ENCODE data around the gene BBLN.
A peak's percentile ranks its signal among the peaks of the same experiment; 100 is the strongest.

BBLN gene

DNA sequence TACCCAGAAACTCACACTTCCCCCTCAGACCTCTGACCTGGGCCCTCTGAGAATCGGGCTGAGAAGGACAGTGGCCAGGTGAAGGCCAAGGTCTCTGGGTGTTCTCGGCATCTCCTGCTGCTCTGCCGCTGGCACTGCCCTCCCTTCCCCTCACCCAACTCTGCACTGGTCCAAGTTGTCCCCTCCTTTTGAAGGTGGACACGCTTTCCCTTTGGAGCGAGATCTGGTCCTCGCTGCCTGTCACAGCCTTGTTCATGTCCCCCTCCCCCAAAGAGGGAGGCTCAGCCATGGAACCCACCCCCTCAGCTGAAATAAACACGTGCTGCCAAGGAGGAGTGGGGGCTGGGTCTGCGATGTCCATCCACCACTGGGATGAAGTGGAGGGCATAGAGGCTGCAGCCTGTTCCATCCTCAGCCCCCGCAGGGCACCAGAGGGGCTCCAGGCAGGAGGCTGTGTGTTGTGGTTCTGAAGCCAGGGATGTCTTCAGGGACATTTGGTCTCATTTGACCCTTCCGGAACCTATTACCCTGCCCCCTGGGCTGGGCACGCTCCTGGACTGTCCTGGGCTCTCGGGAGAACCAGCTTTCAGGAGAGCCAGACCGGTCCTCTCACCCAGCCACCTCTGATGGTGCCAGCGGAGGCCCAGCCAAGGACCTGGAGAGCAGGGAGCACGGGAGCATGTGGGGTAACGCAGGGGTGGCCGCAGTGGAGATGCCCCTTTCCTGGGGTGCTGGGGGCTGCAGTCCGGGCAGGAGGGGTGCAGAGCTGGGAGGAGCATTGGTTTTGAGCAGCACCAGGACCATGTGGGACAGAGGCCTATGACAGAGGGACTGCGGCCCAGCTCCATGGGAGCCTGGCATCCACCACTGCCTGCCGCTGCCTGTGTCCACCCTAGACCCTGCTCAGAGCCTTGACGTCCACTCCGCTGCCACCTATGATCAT, 15.6 kb upstream of the BBLN start:
- DNase-seq = no peak

DNA sequence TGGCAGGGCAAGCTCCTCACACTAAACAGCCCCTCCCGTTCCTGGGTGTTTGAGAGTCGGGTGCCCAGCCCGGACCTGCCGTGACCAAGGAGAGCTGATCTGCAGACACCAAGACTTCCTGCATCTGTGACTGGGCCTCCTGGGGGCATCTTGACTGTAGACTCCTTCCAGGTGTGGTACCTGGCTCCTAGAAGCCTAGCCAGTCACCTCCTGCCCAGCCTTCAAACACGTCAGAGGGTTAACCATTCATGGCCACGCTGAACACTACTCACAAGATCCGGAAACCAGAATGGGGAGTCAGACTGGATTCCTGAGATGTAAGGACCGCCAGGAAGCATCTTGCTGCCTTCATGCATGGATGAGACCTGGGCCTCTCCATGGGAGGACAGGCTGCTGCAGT, 14.5 kb upstream of the BBLN start:
- no peak for DNase-seq

DNA sequence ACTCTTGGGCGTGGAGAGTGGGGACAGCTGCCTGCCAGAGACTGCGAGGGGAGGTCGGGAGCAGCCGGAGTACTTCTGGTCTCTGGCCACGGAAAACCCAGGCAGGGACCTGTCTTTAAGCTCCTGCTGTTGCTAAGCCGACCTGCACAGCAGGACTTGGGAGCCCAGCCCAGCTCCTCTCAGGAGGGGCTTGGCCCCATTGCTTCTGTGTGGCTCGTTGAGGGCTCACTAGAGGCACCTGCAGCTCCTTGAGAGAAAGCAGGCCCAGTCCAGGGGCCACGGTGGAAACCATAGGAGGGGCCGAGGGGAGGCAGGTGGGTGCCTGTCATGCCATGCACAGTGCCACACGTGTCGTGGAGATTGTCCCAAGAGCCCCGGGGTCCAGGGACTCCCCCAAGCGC, 14.1 kb upstream of the BBLN start:
- DNase-seq = no peak

DNA sequence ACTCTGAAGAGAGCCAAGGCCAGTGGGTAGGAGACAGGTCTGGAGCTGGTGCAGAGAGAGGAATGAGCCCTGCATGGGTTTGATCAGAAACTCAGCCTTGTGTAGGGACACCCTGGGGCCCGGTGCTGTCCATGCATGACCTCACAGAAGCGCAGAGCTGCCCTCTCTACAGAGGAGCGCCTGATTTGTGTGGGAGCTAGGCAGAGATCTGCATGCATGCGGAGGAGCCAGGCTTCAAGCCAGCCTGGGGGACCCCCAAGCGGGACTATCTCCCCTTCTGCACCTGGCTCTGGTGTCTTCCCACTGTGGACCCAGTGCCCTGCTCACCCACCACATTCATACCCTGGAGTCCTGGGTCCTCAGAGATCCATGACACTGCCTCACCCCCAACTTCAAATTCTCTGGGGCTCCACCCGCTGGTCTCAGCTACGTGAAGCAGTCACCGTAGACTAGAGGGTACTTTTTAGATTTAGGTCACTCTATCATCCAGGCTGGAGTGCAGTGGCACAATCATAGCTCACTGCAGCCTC, 13.4 kb upstream of the BBLN start:
- DNase-seq = no peak

DNA sequence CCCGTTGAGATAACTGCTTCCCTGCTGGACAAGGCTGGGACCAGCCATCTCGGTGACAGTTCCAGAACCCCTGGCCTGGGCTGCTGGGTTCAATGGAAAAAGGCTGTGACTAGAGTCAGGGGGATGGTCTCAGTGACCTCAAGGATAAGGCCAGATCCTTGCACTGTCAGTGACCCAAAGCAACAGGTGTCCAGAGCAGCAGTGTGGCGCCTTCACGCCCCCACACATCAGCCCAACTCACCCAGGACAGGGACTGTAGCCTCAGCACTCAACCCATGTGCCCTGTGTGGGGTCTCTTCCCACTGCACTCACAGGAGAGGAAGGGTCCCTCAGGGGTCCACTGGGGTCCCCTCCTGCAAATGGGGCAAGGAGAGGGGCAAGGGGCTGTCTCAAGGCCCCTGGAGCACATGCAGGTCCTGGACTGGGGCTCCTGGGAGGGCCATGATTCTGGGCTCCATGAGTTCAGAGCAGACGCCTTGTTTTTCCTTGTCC, 11.5 kb upstream of the BBLN start:
- no peak for DNase-seq

DNA sequence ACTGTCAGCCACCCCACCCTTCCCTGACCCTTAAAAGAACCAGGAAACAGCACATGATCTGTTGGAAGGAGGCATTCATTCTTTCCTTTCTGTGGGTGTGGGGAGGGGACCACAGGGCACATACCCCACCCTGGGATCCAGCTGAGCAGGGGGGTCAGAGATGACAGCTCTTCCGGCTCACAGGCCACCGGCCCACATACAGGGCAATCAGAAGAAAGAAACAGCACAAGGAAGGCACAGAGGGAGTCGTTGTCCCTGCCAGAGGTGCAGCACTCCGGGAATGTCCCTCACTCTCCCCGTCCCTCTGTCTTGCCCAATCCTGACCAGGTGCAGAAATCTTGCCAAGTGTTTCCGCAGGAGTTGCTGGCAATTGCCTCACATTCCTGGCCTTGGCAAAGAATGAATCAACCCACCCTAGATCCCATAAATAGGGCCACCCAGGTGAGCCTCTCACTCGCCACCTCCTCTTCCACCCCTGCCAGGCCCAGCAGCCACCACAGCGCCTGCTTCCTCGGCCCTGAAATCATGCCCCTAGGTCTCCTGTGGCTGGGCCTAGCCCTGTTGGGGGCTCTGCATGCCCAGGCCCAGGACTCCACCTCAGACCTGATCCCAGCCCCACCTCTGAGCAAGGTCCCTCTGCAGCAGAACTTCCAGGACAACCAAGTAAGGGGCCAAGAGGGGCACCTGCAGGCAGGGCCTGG, 10.9 kb upstream of the BBLN start, which contains the start of gene LCN2:
Gene LCN2 (plus strand): TSS at position 453 of the 701 bp plus-strand sequence. CDS start 73 bp downstream, at position 526.
- DNase-seq = no peak

DNA sequence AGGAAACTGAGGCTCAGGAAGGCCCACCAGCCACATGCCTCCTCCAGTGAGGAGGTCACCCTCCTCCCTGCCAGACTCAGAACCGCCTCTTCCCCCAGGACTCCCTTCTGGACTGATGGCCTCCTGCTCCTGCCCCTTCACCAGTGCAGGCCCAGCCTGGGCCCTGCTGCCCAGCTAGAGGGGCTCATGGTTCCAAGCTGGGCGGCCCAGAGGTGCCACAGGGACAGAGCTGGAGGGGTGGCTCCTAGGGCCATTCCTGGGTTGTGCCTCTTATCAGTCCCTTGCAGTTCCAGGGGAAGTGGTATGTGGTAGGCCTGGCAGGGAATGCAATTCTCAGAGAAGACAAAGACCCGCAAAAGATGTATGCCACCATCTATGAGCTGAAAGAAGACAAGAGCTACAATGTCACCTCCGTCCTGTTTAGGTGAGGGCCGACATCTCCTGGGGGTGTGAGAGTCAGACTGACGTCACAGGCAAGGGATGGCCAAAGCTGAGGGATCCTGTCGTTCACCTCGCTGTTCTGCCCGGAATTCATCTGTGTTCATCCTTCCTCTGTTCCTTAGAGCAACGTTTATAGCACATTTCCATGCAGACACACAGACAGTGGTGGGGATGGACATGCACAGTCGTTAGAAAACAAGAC, 10.0 kb upstream of the BBLN start:
- no peak for DNase-seq

DNA sequence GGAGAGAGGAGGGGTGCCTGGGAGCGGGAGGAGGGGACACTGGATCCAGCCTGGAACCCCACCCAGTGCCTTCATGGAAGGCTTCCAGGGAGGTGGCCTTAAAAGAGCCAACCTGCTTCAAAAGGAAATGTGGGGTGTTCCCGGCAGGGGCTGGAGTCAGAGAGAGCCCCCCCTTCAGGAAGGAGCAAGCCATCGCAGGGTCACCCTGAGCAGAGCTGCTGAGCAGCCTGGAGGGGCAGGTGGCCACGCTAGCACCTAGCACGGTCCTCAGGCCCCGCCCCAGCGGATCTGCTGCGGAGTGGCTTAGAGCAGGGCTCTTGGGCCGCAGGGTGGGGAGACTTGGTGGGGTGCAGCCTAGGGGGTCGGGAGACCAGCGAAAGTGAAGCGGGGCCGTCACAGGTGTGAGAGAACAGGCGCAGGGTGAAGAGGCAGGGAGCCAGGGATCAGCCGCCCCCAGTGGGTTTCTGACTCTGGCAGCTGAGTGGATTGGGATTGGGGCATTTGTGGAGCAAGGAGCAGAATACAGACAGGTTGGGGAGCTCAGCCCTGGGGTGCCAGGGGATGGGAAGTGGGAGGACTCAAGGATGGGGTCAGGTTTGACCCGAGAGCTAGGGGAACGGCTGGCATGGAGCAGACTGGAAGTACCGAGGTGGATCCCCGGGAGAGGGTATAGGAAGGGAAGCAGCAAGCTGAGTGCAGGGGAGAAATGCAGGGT, 9.3 kb upstream of the BBLN start:
- no peak for DNase-seq

DNA sequence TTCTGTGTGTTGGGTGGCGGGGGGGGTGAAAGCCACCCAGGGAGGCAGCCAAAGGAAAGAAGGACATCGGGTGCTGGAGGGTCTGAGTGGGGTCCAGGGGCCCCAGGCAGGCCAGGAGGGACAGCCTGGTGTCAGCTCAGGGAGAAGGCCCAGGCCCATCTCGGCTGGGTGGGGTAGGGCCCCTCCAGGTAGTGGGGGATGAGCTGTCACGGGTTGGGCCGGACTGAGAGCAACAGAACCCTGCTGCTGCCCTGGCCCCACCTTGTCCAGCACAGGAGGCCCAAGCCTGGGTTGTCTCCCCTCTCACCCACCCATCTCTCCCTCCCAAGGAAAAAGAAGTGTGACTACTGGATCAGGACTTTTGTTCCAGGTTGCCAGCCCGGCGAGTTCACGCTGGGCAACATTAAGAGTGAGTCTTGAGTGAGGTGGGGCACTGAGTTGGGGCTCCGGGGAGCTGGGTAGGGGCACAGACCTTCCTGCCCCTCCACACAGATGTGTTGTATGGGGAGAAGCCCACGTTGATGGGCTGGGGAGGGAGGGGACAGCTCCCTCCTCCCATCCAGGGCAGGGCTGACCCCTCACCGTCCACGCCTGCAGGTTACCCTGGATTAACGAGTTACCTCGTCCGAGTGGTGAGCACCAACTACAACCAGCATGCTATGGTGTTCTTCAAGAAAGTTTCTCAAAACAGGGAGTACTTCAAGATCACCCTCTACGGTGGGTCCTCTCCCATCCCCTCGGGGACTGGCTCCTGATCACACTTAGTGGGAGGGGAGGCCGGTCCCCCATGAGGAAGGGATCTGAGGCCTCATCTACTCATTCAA, 8.5 kb upstream of the BBLN start:
- no peak for DNase-seq

DNA sequence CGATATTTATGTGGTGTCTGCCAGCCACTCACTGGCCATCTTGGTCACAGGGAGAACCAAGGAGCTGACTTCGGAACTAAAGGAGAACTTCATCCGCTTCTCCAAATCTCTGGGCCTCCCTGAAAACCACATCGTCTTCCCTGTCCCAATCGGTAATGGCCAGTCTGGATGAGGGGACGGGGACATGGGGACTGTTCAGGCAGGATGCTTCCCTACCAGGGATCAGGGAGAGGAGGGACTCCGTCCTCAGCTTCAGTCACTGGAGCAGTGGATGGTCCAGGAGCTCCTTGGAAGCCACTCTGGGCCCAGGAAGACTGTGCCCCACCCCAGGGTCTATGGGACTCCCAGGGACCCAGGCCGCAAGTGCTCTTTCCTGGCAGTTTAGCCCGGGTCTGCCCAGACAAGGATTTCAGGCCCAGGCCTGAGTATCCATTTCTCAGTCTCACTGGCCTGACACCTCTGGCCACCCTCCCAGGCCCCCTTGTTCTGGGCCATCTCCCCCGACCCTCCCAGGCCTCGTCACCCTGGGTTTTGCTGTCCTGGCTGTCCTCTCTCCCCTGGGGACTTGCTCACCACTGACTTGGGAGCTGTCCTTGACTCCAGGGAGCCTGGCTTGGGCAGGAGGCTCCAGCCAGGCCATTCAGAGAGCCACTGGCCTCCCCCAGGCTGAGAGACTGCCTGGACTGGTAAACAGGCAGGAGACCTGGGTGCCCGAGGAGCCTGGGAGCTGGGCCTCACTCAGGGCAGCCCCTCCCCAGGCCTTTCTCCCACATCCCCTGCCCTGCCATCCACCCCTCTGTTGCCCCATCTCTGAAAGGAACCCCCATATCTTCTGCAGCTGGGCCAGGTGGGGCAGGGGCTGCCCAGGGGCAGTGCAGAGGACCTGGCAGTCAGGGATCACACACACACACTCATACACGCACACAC, 7.7 kb upstream of the BBLN start:
- no peak for DNase-seq

DNA sequence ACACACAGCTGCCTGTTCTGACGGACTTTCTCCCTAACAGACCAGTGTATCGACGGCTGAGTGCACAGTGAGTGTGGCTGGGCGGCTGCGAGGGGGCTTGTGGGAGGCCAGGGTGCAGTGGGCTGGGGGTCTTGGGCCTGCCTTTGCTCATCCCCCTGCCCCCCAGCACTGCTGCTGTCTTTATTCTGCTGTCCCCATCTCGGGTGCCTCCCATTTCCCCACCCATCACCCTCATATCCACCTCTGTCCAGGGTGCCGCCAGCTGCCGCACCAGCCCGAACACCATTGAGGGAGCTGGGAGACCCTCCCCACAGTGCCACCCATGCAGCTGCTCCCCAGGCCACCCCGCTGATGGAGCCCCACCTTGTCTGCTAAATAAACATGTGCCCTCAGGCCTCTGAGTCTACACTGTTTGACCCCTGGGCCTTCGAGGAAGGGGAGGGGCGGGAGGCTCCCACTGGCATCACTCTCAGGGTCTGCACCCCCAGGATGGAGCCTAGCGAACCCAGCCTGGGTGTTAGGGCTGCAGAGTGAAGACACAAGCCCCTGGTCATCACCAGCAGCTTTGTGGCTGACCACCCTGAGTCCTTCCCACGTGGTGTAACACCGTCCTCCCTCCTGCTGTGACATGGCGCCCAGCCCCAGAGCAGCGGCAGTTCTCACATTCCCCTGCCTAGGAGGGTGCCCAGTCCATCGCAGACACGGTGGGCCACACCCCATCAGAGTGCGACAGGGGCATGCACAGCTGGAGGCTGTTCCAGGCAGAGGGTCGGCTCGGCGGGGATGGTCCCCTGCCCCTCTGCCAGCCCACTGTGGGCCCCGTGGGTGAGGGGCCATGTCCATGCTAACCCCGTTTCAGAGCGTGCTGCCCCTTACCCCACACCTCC, 6.8 kb upstream of the BBLN start:
- no peak for DNase-seq

DNA sequence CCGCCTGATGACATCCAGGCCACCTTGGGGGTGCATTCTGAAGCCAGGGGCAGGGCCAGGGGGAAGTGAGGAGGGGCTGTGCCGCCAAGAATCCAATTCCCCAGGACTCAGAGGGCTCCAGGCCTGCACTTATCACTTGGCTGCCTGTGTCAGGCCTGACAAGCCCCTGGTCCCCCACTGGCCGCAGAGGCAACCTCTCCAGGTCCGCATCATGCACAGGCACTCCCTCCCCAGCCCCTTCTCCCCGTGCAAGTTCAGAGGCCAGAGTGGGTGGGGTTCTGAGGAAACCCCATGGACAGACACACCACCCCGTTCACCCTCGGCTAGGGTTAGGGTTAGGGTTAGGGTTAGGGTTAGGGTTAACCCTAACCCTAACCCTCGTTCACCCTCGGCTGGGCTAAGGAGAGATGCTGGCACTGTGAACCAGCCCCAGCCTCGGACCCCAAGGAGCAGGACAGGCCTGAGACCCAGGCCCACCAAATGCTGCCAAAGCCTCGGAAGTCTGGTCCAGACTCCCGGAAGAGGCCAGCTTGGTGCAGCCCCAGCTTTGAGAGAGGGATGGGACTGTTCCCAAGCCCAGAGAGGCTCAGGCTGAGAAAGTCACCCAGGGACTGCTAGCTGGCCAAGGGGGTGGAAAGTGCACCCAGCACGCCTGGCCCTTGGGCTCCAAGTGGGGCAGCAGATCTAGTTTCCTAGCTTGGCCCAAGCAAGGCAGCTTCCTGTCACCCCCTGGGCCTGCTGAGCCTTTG, 5.9 kb upstream of the BBLN start:
- DNase-seq = no peak

DNA sequence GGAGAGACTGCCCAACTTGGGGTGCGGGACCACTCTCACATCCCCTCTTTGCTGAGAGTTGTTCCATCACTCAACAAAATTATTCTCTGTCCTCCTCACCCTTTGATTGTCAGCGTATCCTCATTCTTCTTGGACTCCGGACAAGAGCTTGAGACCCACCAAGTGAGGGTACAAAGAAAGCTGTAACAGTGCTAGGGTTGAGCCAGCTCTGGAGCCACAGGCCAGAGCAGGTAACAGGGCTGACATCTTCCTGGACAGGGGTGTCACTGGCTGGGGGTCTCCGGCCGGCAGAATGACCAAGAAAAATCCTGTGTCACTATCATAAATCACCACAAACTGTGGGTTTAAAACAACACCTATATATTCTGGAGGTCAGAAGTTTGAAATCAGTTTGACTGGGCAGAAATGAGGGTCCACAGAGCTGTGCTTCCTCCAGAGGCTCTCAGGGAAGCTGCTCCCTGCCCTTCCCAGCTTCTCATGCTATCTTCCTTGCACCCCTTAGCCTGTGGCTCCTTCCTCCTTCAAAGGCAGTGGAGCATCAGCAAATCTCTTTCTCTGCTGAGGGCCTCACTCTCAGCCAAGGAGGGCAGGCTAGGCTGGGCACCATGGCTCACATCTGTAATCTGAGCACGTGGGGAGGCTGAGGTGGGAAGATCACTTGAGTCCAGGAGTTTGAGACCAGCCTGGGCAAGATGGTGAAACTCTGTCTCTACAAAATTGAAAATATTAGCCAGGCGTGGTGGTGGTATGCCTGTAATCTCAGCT, 4.1 kb upstream of the BBLN start:
- DNase-seq = no peak

DNA sequence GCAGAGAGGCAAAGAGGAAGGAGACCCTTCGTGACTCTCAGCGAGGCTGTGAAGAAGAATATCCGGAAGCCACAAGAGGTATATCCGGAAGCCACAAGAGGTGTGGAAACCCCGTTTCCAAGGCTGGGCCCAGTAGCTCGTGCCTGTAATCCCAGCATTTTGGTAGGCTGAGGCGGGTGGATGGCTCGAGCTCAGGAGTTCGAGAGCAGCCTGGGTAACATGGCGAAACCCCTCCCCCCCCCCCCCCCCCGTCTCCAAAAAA, 612 bp upstream of the BBLN start:
- peak in 1 of 56 donors; percentile 32 for DNase-seq

DNA sequence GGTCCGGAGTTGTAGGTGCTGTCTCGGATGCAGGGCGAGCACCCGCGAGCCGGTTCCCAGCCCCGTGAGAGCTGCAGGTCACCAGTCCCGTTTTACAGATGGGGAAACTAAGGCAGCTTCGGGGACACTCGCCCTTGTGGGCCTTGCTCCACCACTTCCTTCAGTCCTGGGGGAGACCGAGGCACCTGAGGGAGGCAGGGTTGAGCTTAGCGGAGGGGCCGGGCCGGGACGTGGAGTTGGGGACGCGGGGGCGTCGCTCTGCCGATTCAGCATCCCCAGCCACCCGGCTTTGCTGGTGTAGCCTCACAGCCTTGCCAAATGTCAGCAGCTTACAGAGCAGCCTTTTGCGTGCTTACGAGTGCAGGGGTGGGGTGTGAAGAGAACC, 530 bp downstream of the BBLN start:
- DNase-seq = peak in 12 of 56 donors; percentile 13 to 53 (median 37)

DNA sequence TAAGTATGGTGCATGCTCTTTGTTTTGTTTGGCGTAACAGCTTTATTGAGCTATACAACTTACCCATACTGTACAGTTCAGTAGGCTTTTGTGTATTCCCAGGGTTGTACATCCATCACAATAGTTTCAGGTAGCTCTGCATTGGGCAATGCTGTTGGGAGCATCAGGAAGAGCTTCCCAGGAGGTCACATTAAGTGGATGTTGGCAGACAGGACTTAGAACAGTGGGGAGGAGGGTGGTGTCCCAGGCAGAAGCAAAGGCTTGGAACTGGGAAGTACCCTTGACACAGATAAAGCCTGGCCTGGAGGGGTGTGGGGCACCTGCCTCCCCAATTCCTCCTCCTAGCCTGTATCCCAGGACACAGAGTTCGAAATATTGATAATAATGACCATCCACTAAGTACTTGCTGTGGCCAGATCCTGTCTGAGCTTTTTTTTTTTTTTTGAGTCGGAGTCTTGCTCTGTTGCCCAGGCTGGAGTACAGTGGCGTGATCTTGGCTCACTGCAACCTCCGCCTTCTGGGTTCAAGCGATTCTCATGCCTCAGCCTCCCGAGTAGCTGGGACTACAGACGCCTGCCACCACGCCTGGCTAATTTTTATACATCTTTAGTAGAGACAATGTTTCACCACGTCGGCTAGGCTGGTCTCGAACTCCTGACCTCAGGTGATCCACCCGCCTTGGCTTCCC, 1.3 kb downstream of the BBLN start:
- no peak for DNase-seq
